Parathyroid adenoma (tissue), 2 donors: ENCODE measurements around the gene CYSTM1.

Experiments used
- H2AFZ ChIP-seq: fragments of 300-600 bp; sonication (generic); one replicate; pipeline ENCODE4 v1.7.0; 2017; ENCODE audit warnings: antibody characterized with exemption, mild to moderate bottlenecking
- H3K27ac ChIP-seq: fragments of 300-600 bp; sonication (generic); one replicate; pipeline ENCODE4 v1.7.0; 2017
- H3K27me3 ChIP-seq: fragments of 300-600 bp; sonication (generic); one replicate; pipeline ENCODE4 v1.7.0; 2017; ENCODE audit warnings: low read length; ENCODE audit not compliant: control insufficient read depth, insufficient read depth
- H3K36me3 ChIP-seq: fragments of 300-600 bp; sonication (generic); one replicate; pipeline ENCODE4 v1.7.0; 2017; ENCODE audit warnings: low read length; ENCODE audit not compliant: control insufficient read depth, insufficient read depth
- H3K4me1 ChIP-seq: fragments of 300-600 bp; sonication (generic); one replicate; pipeline ENCODE4 v1.7.0; 2017; ENCODE audit warnings: control low read depth
- H3K4me2 ChIP-seq: fragments of 300-600 bp; sonication (generic); one replicate; pipeline ENCODE4 v1.7.0; 2017; ENCODE audit warnings: low read length
- H3K4me3 ChIP-seq: fragments of 300-600 bp; sonication (generic); one replicate; pipeline ENCODE4 v1.7.0; 2017; ENCODE audit warnings: low read depth, low read length
- H3K79me2 ChIP-seq: fragments of 300-600 bp; sonication (generic); one replicate; pipeline ENCODE4 v1.7.0; 2017; ENCODE audit warnings: control low read depth
- H3K9ac ChIP-seq: fragments of 300-600 bp; sonication (generic); one replicate; pipeline ENCODE4 v1.7.0; 2017; ENCODE audit warnings: mild to moderate bottlenecking
- H3K9me3 ChIP-seq: fragments of 300-600 bp; sonication (generic); one replicate; pipeline ENCODE4 v1.7.0; 2017; ENCODE audit warnings: low read length; ENCODE audit not compliant: control insufficient read depth
- TF ChIP-seq, protein P1 (sequence below): fragments of 300-600 bp; sonication (generic); IDR thresholded peaks from one replicate; pipeline ENCODE4 v1.7.0; 2017; ENCODE audit warnings: antibody characterized with exemption, mild to moderate bottlenecking
- donor health status: primary hyperparathyroidism.

CYSTM1 gene

GRCh38 chr5:140208065-140208464 is 33.1 kb downstream of the CYSTM1 start:
- Histone ChIP-seq H3K4me3 (no peak overlapping the region), H3K79me2 (peaks cover 15% of the 10 kb centered on the region), H3K27me3 (no peaks in the 10 kb centered on the region), H2AFZ (no peak overlapping the region), H3K4me2 (no peak overlapping the region), H3K4me1 (peaks cover 11% of the 10 kb centered on the region), H3K9me3 (no peaks in the 10 kb centered on the region), H3K36me3 (no peaks in the 10 kb centered on the region), H3K27ac (no peak overlapping the region), H3K9ac (no peak overlapping the region)
- TF ChIP-seq, protein P1, sequence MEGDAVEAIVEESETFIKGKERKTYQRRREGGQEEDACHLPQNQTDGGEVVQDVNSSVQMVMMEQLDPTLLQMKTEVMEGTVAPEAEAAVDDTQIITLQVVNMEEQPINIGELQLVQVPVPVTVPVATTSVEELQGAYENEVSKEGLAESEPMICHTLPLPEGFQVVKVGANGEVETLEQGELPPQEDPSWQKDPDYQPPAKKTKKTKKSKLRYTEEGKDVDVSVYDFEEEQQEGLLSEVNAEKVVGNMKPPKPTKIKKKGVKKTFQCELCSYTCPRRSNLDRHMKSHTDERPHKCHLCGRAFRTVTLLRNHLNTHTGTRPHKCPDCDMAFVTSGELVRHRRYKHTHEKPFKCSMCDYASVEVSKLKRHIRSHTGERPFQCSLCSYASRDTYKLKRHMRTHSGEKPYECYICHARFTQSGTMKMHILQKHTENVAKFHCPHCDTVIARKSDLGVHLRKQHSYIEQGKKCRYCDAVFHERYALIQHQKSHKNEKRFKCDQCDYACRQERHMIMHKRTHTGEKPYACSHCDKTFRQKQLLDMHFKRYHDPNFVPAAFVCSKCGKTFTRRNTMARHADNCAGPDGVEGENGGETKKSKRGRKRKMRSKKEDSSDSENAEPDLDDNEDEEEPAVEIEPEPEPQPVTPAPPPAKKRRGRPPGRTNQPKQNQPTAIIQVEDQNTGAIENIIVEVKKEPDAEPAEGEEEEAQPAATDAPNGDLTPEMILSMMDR: no peak

GRCh38 chr5:140213370-140213983 is 38.5 kb downstream of the CYSTM1 start:
- no peak overlapping the region for H3K4me3 ChIP-seq
- H3K36me3 ChIP-seq: no peaks in the 10 kb centered on the region
- no peak overlapping the region for H2AFZ ChIP-seq
- no peaks in the 10 kb centered on the region for H3K4me1 ChIP-seq
- no peak overlapping the region for H3K4me2 ChIP-seq
- peaks cover 2% of the 10 kb centered on the region for H3K79me2 ChIP-seq
- no peaks in the 10 kb centered on the region for H3K27me3 ChIP-seq
- H3K9me3 ChIP-seq: no peaks in the 10 kb centered on the region
- H3K27ac ChIP-seq: no peak overlapping the region
- TF ChIP-seq, protein P1: no peak
- no peak overlapping the region for H3K9ac ChIP-seq

- TF ChIP-seq, protein P1: no peak
- Histone ChIP-seq H3K4me3 (no peak overlapping the region), H3K79me2 (peaks cover 2% of the 10 kb centered on the region), H2AFZ (no peak overlapping the region), H3K36me3 (no peaks in the 10 kb centered on the region), H3K27ac (no peak overlapping the region), H3K9ac (no peak overlapping the region), H3K27me3 (no peaks in the 10 kb centered on the region), H3K9me3 (no peaks in the 10 kb centered on the region), H3K4me1 (peaks cover 4% of the 10 kb centered on the region), H3K4me2 (no peak overlapping the region)
These were observed 39.8 kb downstream of the CYSTM1 start for GRCh38 chr5:140214831-140215230.

DNA sequence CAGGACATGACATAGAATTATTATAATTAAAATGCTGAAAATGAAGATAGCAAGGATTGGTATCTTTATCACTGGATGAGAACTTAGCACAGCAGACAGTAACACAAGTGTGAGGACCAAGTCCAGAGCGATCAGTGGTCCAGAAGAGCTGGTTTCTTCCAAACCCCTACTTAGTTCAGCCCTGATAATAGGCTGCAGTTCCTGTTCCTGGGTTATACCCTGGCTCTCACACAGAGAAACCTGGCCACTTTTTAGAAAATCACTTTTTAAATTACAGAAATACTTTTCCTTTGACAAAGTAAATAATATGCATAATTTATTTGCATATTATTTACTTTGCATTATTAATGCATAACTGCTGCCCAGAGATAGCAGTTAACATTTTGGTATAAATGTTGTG is 40.3 kb downstream of the CYSTM1 start:
- Histone ChIP-seq H3K27ac (no peak overlapping the region), H3K9me3 (no peaks in the 10 kb centered on the region), H3K36me3 (no peaks in the 10 kb centered on the region), H3K4me1 (peaks cover 4% of the 10 kb centered on the region), H3K9ac (no peak overlapping the region), H3K27me3 (no peaks in the 10 kb centered on the region), H3K4me3 (no peak overlapping the region), H2AFZ (no peak overlapping the region), H3K4me2 (no peak overlapping the region), H3K79me2 (peaks cover 2% of the 10 kb centered on the region)
- TF ChIP-seq, protein P1: no peak

DNA sequence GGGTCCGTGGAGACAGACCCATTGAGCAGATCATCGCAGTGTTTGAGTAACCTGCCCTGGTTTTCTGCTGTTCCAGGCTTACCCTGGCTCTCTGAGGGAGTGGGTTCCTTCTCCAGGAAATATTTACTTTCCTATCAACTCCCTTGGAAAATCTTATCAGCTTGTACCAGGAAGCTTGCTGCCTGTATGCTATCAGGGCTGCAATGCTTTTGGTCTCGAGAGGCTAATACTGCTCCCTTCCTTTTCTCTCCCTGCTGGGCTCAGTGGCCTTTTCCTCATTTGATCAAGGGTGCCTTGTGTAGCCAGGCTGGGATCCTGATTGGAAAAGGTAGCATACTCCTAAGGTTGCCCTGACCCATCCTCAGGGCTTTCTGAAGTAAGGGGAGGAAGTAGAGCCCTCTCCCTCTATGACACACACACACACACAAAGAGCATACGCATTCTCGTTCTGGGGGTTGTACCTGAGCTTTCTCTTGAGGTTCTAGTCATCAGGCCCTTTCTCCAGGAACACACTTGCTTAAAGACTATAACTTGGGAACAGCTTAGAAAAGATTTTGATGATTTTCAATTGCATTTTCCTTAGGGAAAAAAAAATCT is 41.6 kb downstream of the CYSTM1 start:
- H3K4me2 ChIP-seq: no peak overlapping the region
- H3K4me3 ChIP-seq: no peak overlapping the region
- no peaks in the 10 kb centered on the region for H3K27me3 ChIP-seq
- no peak overlapping the region for H3K9ac ChIP-seq
- no peak overlapping the region for H3K27ac ChIP-seq
- no peaks in the 10 kb centered on the region for H3K36me3 ChIP-seq
- TF ChIP-seq, protein P1: no peak
- H2AFZ ChIP-seq: no peak overlapping the region
- H3K9me3 ChIP-seq: no peaks in the 10 kb centered on the region
- H3K4me1 ChIP-seq: peaks cover 4% of the 10 kb centered on the region
- H3K79me2 ChIP-seq: peaks cover 2% of the 10 kb centered on the region
